ENCODE data around the gene NEO1.

DNA sequence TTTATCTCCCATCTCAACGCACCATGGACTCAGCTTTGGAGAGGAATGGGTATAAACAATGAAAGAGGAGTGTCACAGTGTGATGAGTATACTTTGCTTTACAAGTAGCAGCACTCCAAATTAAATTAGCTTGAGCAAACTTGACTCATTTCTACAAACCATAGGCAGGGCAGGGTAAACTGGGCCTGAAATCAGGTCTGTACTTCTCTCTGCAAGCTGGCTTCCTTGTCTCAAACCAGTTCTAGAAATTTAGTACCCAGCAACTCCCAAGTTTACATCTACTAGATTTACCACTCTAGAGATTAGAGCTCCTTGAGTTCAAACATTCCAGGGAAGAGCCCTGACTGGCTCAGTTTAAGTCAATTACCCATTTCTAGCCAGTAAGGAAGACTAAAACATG is 37.4 kb upstream of the NEO1 start:
- no peak for TF ChIP-seq SMARCC2 (IDR thresholded peaks at IDR 0.05)
- no peak for TF ChIP-seq MYNN (CRISPR knock-in tag; IDR thresholded peaks at IDR 0.05; ENCODE audit: low read depth)
- TF ChIP-seq MBNL3 (CRISPR knock-in tag; conservative IDR thresholded peaks at IDR 0.05), result no peak
- TF ChIP-seq, protein P1, sequence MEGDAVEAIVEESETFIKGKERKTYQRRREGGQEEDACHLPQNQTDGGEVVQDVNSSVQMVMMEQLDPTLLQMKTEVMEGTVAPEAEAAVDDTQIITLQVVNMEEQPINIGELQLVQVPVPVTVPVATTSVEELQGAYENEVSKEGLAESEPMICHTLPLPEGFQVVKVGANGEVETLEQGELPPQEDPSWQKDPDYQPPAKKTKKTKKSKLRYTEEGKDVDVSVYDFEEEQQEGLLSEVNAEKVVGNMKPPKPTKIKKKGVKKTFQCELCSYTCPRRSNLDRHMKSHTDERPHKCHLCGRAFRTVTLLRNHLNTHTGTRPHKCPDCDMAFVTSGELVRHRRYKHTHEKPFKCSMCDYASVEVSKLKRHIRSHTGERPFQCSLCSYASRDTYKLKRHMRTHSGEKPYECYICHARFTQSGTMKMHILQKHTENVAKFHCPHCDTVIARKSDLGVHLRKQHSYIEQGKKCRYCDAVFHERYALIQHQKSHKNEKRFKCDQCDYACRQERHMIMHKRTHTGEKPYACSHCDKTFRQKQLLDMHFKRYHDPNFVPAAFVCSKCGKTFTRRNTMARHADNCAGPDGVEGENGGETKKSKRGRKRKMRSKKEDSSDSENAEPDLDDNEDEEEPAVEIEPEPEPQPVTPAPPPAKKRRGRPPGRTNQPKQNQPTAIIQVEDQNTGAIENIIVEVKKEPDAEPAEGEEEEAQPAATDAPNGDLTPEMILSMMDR (CRISPR knock-in tag; IDR thresholded peaks at IDR 0.05), result no peak
- TF ChIP-seq, protein P2, sequence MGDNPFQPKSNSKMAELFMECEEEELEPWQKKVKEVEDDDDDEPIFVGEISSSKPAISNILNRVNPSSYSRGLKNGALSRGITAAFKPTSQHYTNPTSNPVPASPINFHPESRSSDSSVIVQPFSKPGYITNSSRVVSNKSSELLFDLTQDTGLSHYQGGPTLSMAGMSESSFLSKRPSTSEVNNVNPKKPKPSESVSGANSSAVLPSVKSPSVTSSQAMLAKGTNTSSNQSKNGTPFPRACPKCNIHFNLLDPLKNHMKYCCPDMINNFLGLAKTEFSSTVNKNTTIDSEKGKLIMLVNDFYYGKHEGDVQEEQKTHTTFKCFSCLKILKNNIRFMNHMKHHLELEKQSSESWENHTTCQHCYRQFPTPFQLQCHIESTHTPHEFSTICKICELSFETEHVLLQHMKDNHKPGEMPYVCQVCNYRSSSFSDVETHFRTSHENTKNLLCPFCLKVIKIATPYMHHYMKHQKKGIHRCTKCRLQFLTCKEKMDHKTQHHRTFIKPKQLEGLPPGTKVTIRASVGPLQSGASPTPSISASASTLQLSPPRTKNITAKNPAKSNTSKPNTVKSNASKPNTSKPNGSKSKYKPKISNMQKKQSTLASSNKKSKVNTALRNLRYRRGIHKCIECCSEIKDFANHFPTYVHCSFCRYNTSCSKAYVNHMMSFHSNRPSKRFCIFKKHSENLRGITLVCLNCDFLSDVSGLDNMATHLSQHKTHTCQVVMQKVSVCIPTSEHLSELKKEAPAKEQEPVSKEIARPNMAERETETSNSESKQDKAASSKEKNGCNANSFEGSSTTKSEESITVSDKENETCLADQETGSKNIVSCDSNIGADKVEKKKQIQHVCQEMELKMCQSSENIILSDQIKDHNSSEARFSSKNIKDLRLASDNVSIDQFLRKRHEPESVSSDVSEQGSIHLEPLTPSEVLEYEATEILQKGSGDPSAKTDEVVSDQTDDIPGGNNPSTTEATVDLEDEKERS (CRISPR knock-in tag; IDR thresholded peaks at IDR 0.05), result no peak
- TF ChIP-seq ESRRA (CRISPR knock-in tag; IDR thresholded peaks at IDR 0.05; ENCODE audit: low read depth), result no peak
- TF ChIP-seq THYN1 (CRISPR knock-in tag; IDR thresholded peaks at IDR 0.05; ENCODE audit: borderline replicate concordance, low read depth), result no peak
- TF ChIP-seq POLR2A (IDR thresholded peaks at IDR 0.05; ENCODE audit: insufficient read depth in 1 of 2, low read depth in 2 of 2, low read length in 2 of 2), result no peak
- TF ChIP-seq, protein P3, sequence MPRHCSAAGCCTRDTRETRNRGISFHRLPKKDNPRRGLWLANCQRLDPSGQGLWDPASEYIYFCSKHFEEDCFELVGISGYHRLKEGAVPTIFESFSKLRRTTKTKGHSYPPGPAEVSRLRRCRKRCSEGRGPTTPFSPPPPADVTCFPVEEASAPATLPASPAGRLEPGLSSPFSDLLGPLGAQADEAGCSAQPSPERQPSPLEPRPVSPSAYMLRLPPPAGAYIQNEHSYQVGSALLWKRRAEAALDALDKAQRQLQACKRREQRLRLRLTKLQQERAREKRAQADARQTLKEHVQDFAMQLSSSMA (CRISPR knock-in tag; IDR thresholded peaks at IDR 0.05), result no peak
- TF ChIP-seq CREM (IDR thresholded peaks at IDR 0.05), result no peak
- no peak for TF ChIP-seq CREM (CRISPR knock-in tag; IDR thresholded peaks at IDR 0.05)
- TF ChIP-seq, protein P4, sequence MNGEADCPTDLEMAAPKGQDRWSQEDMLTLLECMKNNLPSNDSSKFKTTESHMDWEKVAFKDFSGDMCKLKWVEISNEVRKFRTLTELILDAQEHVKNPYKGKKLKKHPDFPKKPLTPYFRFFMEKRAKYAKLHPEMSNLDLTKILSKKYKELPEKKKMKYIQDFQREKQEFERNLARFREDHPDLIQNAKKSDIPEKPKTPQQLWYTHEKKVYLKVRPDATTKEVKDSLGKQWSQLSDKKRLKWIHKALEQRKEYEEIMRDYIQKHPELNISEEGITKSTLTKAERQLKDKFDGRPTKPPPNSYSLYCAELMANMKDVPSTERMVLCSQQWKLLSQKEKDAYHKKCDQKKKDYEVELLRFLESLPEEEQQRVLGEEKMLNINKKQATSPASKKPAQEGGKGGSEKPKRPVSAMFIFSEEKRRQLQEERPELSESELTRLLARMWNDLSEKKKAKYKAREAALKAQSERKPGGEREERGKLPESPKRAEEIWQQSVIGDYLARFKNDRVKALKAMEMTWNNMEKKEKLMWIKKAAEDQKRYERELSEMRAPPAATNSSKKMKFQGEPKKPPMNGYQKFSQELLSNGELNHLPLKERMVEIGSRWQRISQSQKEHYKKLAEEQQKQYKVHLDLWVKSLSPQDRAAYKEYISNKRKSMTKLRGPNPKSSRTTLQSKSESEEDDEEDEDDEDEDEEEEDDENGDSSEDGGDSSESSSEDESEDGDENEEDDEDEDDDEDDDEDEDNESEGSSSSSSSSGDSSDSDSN (CRISPR knock-in tag; IDR thresholded peaks at IDR 0.05), result no peak
- TF ChIP-seq NFRKB (IDR thresholded peaks at IDR 0.05), result no peak
- TF ChIP-seq, protein P5, sequence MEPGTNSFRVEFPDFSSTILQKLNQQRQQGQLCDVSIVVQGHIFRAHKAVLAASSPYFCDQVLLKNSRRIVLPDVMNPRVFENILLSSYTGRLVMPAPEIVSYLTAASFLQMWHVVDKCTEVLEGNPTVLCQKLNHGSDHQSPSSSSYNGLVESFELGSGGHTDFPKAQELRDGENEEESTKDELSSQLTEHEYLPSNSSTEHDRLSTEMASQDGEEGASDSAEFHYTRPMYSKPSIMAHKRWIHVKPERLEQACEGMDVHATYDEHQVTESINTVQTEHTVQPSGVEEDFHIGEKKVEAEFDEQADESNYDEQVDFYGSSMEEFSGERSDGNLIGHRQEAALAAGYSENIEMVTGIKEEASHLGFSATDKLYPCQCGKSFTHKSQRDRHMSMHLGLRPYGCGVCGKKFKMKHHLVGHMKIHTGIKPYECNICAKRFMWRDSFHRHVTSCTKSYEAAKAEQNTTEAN (CRISPR knock-in tag; conservative IDR thresholded peaks at IDR 0.05), result no peak
